HG03432 (cell line): Measurements from ENCODE around the gene NFKBIE.

ENCODE experiments used
- ATAC-seq: cut with Tn5 transposase; IDR thresholded peaks from one replicate; pipeline ENCODE4 v1.9.1; 2021; ENCODE audit warnings: mild to moderate bottlenecking, moderate library complexity; ENCODE audit not compliant: unreplicated experiment

The NFKBIE gene

DNA sequence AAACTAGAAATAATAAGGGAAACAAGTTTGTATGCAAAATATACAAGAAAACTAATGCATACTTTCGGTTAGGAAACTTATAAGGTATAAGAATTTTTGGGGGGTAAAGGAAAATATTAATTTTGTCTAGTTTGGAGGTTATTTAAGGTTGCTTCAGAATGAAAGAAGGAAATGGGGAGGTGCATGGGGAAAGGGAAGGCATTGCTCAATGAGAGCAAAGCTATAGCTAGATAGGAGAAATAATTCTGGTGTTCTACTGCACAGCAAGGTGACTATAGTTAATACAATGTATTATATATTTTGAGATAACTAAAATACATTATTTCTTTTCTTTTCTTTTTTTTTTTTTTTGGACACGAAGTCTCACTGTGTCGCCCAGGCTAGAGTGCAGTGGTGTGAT, 54.1 kb downstream of the NFKBIE start:
- ATAC-seq, result no peak
